ENCODE results near the gene PTPRN2. TPM values are rescaled to one million over a fixed set of nuclear protein-coding genes. Genes with fewer than 3 reads are reported as not detected.

Gene PTPRN2
- total RNA-seq, 1 experiment from 2014 or later: 1.2 TPM

DNA sequence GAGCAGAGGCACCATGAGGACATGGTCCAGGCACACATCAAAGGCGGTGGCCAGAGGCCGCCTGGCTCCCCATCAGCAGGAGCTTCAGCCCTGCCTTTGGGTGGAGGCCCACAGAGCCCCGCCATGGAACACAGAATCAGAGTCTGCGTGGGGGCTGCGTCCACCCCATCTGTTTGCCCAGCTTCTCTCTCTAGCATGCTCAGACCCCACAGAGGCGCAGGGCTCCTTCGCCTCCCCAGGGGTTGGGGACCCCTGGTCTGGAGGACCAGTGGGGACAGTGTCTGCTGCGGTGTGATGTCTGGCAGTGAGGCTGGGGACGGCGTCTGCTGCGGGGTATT, 321.9 kb downstream of the PTPRN2 start:
- H3K27ac ChIP-seq: no peak overlapping the region
- H3K4me3 ChIP-seq: no peak overlapping the region
- no peak for DNase-seq (ENCODE audit: low read depth in 1 of 2, low spot score in 2 of 2)
- H3K36me3 ChIP-seq: no peaks in the 10 kb centered on the region
- no peaks in the 10 kb centered on the region for H3K27me3 ChIP-seq (replicated peaks)
- no peaks in the 10 kb centered on the region for H3K4me1 ChIP-seq (replicated peaks)
- H3K9me3 ChIP-seq (replicated peaks): peaks cover 32% of the 10 kb centered on the region

DNA sequence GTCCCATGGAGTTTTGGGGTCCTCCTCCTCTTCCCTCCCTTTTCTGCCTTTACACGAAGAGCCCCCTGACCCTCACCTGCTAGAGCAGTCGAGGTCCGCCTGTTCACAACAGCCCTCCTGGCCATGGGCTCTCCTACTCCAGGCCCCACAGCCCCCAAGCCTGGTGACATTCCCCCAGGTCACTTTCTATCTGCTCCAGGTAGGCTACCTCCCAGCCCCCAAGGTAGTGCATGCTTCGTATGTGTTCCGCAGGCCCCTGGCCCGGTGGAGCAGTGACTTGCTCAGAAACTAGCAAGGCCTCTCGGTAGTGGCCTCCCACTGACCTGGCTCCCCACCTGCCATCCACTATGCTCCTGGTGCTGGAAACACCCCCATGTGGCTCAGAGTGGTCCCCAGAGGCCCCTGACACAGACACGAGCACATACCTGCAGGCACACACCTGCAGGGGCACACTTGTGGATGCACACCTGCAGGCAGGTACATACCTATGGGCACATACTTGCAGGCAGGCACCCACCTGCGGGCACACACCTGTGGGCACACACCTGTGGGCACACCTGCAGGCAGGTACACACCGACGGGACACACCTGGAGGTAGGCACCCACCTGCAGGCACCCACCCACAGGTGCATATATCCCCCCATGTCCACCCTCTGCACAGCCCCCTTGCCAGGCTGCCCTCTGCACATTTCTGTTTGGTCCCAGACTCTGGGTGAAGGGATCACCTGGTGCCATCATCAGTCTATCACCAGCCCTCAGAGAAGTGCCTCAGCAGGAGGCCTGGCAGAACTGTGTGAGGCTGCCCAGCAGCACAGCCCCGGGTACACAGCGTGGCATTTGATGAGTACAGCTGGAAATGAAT, 322.5 kb downstream of the PTPRN2 start:
- Histone ChIP-seq H3K4me3 (no peak overlapping the region), H3K9me3 (replicated peaks) (peaks cover 29% of the 10 kb centered on the region), H3K27me3 (replicated peaks) (no peaks in the 10 kb centered on the region), H3K36me3 (no peaks in the 10 kb centered on the region), H3K4me1 (replicated peaks) (no peaks in the 10 kb centered on the region), H3K27ac (no peak overlapping the region)
- DNase-seq (ENCODE audit: low read depth in 1 of 2, low spot score in 2 of 2): no peak

- Histone ChIP-seq H3K4me3 (no peak overlapping the region), H3K27ac (no peak overlapping the region), H3K9me3 (replicated peaks) (peaks cover 31% of the 10 kb centered on the region), H3K27me3 (replicated peaks) (no peaks in the 10 kb centered on the region), H3K36me3 (no peaks in the 10 kb centered on the region), H3K4me1 (replicated peaks) (no peaks in the 10 kb centered on the region)
- DNase-seq (ENCODE audit: low read depth in 1 of 2, low spot score in 2 of 2): no peak
These were observed 323.5 kb downstream of the PTPRN2 start for GRCh38 chr7:158263964-158264748.

DNA sequence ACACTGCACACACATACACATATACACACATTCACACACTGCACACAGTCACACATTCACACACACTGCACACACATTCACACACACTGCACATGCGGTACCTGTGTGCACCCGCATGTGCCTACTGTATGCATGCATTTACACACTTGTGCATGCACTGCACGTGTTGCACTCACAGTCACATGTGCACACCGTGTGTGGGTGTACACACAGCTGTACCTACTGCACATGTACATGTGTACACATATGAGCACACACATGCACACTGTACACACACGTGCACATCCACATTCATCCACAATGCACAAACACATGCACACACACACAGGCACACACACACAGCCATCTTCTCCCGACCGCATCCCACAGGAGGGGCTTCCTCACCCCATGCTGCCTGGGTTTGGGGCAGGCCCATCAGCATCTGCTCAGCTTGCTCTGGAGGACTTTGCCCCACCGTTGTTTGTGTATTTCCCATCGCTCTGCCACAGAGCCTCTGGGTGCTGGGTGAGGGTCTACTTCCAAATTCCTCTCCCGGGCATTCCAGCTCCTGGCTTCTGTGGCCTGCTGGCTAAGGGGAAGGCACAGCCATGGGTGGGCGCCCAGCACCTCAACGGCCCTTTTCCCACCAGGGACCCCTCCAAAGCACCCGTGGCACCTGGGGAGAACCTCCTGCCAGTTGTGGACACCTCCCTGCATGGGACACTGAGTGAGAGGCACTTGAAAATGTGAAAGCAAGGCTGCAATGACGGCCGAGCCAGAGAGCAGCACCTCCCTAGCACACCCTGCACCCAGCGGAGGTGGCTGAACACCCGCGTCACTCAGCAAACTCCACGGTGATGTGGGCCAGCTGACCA, 324.3 kb downstream of the PTPRN2 start:
- peaks cover 34% of the 10 kb centered on the region for H3K9me3 ChIP-seq (replicated peaks)

GRCh38 chr7:158262284-158263109, 325.1 kb downstream of the PTPRN2 start:
- no peaks in the 10 kb centered on the region for H3K27me3 ChIP-seq (replicated peaks)
- H3K4me3 ChIP-seq: no peak overlapping the region
- H3K4me1 ChIP-seq (replicated peaks): no peaks in the 10 kb centered on the region
- no peak overlapping the region for H3K27ac ChIP-seq
- no peaks in the 10 kb centered on the region for H3K36me3 ChIP-seq
- peaks cover 34% of the 10 kb centered on the region for H3K9me3 ChIP-seq (replicated peaks)
- DNase-seq (ENCODE audit: low read depth in 1 of 2, low spot score in 2 of 2): no peak

More for the DNA sequence above, 324.3 kb downstream of the PTPRN2 start:
- DNase-seq (ENCODE audit: low read depth in 1 of 2, low spot score in 2 of 2): no peak
- Histone ChIP-seq H3K36me3 (no peaks in the 10 kb centered on the region), H3K27me3 (replicated peaks) (no peaks in the 10 kb centered on the region), H3K4me3 (no peak overlapping the region), H3K27ac (no peak overlapping the region), H3K4me1 (replicated peaks) (no peaks in the 10 kb centered on the region)

DNA sequence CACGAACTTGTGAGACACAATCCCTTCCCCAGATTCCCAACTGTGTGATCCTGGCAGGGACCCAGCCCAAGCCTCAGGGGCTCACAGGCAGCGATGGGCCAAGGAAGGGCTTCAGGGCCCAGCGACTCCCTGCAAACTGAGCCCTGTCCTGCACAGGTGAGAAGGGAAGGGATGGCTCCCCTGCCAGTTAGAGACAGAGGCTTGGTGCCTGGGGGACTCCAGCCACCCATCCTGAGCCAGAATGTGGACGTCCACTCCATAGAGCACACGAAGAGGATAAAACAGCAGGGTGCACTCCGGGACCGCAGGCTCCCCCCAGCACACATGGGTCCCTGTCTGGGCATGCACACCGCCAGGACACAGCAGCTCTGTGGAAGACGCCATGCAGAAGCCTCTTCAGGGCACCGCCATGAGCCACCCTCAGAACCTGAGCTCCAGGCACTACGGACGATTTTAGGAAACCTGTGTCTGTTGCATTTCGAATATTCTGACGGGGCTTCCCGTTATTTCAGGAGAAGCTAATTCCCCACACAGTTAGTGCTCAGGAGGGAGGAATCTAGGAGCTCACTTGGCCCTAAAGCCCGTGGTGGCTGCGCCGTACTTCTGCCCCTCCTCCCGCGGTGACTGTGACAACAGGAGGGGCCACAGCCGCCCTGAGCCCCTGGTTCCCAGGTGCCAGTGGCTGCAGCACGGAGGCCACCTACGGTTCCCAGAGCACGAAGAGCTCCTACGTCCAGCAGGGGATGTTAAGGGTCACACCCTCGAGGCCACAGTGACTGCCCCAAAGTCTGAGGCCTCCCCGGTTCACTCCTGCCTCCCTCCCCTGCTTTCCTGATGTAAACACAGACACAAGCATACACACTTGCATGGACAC, 326.0 kb downstream of the PTPRN2 start:
- Histone ChIP-seq H3K36me3 (no peaks in the 10 kb centered on the region), H3K27me3 (replicated peaks) (no peaks in the 10 kb centered on the region), H3K4me3 (no peak overlapping the region), H3K9me3 (replicated peaks) (peaks cover 34% of the 10 kb centered on the region), H3K27ac (no peak overlapping the region), H3K4me1 (replicated peaks) (no peaks in the 10 kb centered on the region)
- DNase-seq (ENCODE audit: low read depth in 1 of 2, low spot score in 2 of 2): no peak

GRCh38 chr7:158260567-158261361, 326.9 kb downstream of the PTPRN2 start:
- Histone ChIP-seq H3K4me3 (no peak overlapping the region), H3K27me3 (replicated peaks) (no peaks in the 10 kb centered on the region), H3K9me3 (replicated peaks) (peaks cover 34% of the 10 kb centered on the region), H3K36me3 (no peaks in the 10 kb centered on the region), H3K4me1 (replicated peaks) (no peaks in the 10 kb centered on the region), H3K27ac (no peak overlapping the region)
- no peak for DNase-seq (ENCODE audit: low read depth in 1 of 2, low spot score in 2 of 2)

GRCh38 chr7:158259671-158260418, 327.8 kb downstream of the PTPRN2 start:
- Histone ChIP-seq H3K4me3 (no peak overlapping the region), H3K27me3 (replicated peaks) (no peaks in the 10 kb centered on the region), H3K9me3 (replicated peaks) (peaks cover 26% of the 10 kb centered on the region), H3K27ac (no peak overlapping the region), H3K4me1 (replicated peaks) (no peaks in the 10 kb centered on the region), H3K36me3 (no peaks in the 10 kb centered on the region)
- no peak for DNase-seq (ENCODE audit: low read depth in 1 of 2, low spot score in 2 of 2)

DNA sequence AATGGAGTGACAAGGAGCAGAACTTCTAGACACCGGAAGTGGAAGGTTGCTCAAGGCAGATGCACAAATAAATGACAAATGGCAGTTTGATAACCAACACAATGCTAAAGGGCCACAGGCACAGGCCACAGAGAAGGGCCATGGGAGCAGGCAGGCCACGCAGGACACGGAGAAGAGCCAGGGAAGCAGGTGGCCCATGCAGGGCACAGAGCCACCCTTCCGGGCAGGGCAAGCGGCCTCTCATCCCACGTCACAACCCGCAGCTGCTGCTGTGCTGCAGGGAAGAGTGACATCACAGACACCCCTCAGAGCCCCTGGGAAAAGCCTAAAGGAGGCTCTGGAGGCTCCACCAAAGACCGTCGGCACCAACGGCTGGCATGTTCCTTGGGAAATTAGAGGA, 328.5 kb downstream of the PTPRN2 start:
- peaks cover 19% of the 10 kb centered on the region for H3K9me3 ChIP-seq (replicated peaks)
- H3K36me3 ChIP-seq: no peaks in the 10 kb centered on the region
- DNase-seq (ENCODE audit: low read depth in 1 of 2, low spot score in 2 of 2): no peak
- no peaks in the 10 kb centered on the region for H3K4me1 ChIP-seq (replicated peaks)
- no peak overlapping the region for H3K4me3 ChIP-seq
- no peak overlapping the region for H3K27ac ChIP-seq
- no peaks in the 10 kb centered on the region for H3K27me3 ChIP-seq (replicated peaks)

GRCh38 chr7:158258411-158259130, 329.1 kb downstream of the PTPRN2 start:
- no peaks in the 10 kb centered on the region for H3K27me3 ChIP-seq (replicated peaks)
- no peak overlapping the region for H3K27ac ChIP-seq
- peaks cover 13% of the 10 kb centered on the region for H3K9me3 ChIP-seq (replicated peaks)
- DNase-seq (ENCODE audit: low read depth in 1 of 2, low spot score in 2 of 2): no peak
- H3K4me1 ChIP-seq (replicated peaks): no peaks in the 10 kb centered on the region
- H3K4me3 ChIP-seq: no peak overlapping the region
- no peaks in the 10 kb centered on the region for H3K36me3 ChIP-seq
